GM18870 (cell line): Measurements from ENCODE around the gene SFRP5.

Source experiments
- ATAC-seq: cut with Tn5 transposase; IDR thresholded peaks from one replicate; pipeline ENCODE4 v1.9.1; 2021; ENCODE audit warnings: moderate library complexity; ENCODE audit not compliant: unreplicated experiment

The SFRP5 gene, protein sequence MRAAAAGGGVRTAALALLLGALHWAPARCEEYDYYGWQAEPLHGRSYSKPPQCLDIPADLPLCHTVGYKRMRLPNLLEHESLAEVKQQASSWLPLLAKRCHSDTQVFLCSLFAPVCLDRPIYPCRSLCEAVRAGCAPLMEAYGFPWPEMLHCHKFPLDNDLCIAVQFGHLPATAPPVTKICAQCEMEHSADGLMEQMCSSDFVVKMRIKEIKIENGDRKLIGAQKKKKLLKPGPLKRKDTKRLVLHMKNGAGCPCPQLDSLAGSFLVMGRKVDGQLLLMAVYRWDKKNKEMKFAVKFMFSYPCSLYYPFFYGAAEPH

GRCh38 chr10:97771913-97772823 is at the start of gene SFRP5:
Gene SFRP5, minus strand, starts transcription at chr10:97771999. Its CDS starts 166 bp downstream, at chr10:97771833.
- ATAC-seq = no peak

- no peak for ATAC-seq
Measured at GRCh38 chr10:97820096-97820704, 48.4 kb upstream of the SFRP5 start.

GRCh38 chr10:97818572-97818971 is 46.8 kb upstream of the SFRP5 start:
- ATAC-seq = no peak

- no peak for ATAC-seq
Measured at GRCh38 chr10:97816609-97817008, 44.8 kb upstream of the SFRP5 start.

DNA sequence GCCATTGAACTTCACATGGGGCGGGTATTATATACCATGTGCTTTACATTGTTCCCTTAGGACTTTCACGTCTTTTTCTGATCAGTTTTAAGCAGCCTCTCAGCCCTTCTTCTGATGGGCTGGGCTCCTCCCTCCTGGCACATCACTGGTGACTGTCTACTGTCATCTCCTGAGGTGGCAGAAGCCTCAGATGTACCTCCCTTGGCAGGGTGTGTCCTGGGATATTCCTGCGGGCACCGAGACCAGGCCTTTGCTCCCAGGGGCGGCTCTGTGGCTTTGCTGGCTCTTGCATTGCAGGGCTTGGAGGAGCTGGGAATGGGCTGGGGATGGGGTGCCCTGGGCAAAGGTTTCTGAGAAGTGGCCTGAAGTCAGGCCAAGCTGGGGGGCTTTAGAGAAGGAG is 43.2 kb upstream of the SFRP5 start:
- no peak for ATAC-seq

GRCh38 chr10:97813311-97813710 is 41.5 kb upstream of the SFRP5 start:
- ATAC-seq = no peak

DNA sequence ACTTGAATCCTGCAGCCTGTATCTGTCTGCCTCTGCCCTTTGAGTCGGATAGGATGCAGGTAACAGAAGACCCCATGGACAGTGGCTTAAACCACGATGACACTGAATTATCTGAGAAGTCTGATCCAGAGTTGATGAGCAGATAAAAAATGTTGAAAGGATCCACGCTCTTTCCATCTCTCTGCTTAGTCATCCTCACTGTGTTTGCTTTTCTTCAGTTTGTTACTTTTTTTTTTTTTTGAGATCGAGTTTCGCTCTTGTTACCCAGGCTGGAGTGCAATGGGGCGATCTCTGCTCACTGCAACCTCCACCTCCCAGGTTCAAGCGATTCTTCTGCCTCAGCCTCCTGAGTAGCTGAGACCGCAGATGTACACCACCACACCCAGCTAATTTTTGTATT is 40.9 kb upstream of the SFRP5 start:
- no peak for ATAC-seq

- ATAC-seq = no peak
Measured at GRCh38 chr10:97811958-97812357, 40.2 kb upstream of the SFRP5 start.

GRCh38 chr10:97810446-97810845 is 38.6 kb upstream of the SFRP5 start:
- no peak for ATAC-seq

GRCh38 chr10:97805949-97806348 is 34.1 kb upstream of the SFRP5 start:
- no peak for ATAC-seq

DNA sequence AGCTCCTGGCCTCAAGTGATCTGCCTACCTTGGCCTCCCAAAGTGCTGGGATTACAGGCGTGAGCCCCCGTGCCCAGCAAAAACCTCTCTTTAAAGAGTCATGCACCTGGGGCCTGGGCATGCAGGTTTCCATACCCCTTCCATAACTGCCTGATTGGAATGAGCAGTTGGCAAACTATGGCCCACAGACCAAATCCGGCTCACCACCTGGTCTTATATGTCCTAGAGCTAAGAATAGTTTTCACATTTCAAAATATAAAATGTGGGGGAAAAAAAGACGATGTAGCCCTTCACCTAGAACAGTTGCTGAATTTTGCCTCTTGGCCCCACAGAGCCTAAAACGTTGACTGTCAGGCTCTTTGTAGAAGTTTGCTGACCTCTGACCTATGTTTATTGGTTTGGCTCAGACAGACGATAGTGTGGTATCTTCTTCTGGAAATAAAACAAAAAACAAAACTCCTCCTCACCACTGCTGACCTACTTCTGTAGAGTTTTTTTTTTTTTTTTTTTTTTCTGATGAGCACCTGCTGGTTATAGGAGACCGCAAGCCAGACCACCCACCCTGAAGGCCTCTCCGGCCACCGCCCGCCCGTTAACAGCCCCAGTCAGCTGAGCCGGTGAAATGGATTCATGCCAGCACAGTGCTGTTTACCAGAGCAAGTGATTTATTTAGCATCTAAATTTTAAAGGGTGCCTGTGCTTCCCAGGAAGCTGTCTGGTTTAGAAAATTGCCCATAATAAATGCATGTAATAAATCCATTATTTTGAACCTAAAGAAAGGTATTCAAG is 33.5 kb upstream of the SFRP5 start:
- ATAC-seq = no peak

GRCh38 chr10:97801422-97801821 is 29.6 kb upstream of the SFRP5 start:
- no peak for ATAC-seq

GRCh38 chr10:97800474-97800873 is 28.7 kb upstream of the SFRP5 start:
- ATAC-seq = no peak

GRCh38 chr10:97798958-97799610 is 27.3 kb upstream of the SFRP5 start:
- ATAC-seq = no peak

- ATAC-seq = no peak
Measured at GRCh38 chr10:97796651-97797050, 24.9 kb upstream of the SFRP5 start.

GRCh38 chr10:97795886-97796285 is 24.1 kb upstream of the SFRP5 start:
- no peak for ATAC-seq

- ATAC-seq = no peak
Measured at GRCh38 chr10:97791824-97792721, 20.3 kb upstream of the SFRP5 start.

- no peak for ATAC-seq
Measured at GRCh38 chr10:97789770-97790397, 18.1 kb upstream of the SFRP5 start.
